ENCODE measurements around the gene CRBN.

DNA sequence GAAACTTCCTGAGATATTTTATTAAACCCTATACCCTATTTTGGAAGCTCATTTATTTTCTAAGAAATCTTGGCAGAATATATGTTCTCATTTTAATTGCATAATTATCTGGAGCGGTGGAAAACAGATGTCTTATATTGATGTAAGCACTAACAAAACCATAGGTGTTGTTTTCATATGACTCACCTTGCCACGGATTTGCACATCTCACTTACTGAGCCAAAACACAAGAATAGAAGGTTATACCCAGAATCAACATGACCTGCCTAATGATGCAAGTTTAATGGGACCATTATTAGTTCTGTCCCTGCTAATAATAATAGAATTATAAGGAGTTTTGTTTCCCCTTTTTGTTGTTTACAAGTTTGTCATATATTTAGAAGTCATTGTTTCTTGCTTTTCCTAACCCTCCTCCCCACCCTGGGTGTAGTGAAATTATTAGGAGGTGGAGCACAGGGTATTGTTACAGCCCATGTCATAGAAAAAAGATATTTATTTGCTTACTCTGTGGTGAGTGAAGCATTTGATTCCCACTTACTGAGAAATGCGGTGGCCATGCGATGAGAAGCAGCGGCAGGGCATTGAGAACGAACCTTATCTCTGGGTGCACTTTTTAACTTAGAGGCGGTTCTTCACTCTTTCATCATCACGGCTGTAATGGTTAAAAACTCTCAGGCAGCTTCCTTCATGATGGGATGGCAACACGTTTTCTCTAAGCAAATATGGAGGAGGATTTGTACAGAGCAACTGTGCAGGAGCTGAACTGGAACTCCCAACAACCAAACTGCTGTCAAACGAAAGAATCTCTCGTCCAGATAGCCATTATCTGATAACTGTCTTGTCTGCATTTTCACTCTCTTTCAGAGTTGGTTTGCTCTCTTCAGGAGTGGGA is 69.8 kb downstream of the CRBN start:
- TF ChIP-seq EZH2phosphoT487 (IDR thresholded peaks at IDR 0.05; ENCODE audit: insufficient read depth, low read depth) (no peak), EZH2 (IDR thresholded peaks at IDR 0.05; ENCODE audit: insufficient read depth, poor library complexity, severe bottlenecking) (no peak)
